ENCODE measurements around the gene ARSA.

The ARSA gene

DNA sequence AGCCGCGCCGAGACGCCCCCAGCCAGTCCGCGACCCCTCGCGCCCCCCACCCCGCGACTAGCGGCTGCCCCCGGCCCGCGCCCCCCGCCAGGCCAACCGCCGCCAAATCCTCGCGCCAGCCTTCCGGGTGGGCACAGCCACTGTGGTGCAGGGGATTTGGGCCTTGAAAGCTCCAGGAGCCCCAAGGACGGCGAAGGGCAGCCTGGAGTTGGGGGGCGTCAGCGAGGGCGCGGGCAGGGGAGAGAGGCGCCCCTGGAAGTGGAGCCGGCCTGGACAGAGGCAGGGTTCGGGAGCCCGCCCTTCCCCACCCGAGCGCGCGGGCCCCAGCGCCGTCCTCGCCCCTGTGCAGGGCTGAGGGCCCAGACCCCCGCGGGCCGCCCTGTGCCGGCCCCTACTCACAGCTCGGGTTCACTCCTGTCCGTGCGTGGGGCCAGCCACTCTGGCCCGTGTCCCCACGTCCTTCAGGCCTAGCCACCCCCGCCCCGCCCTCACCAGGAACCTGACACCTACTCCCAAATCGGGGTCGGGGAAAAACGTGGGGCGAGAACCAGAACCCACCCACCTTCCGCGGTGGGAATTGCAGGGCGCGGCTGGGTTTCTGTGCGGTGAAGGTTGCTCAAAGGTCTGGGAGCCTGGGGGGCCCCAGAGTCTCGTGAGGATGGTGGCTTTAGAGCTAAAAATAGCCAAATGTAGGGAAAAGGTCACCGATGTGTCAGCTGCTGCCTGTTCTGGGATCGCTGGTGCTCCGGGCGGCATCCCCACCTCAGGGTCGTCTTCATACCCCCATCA, 49.8 kb downstream of the ARSA start, which contains the start of gene CPT1B:
Gene CPT1B (minus strand): TSS at position 441 of the 789 bp plus-strand sequence. CDS start 512 bp downstream, outside the sequence.
- peak within 1 kb of the TSS; percentile 29 for H3K9ac ChIP-seq
- no peaks in the 10 kb centered on the region for H3K27me3 ChIP-seq (ENCODE audit: control insufficient read depth, insufficient read depth, low read length)
- H3K9me3 ChIP-seq (ENCODE audit: control insufficient read depth, low read length), result no peaks in the 10 kb centered on the region
- peak within 1 kb of the TSS; percentile 88 for H3K27ac ChIP-seq
- H2AFZ ChIP-seq, result peak within 1 kb of the TSS; percentile 38
- no peaks in the 10 kb centered on the region for H3K79me2 ChIP-seq
- H3K4me2 ChIP-seq (ENCODE audit: low read length), result peak within 1 kb of the TSS; percentile 50
- peak within 1 kb of the TSS; percentile 11 for H3K4me3 ChIP-seq (ENCODE audit: low read depth, low read length)
- no peaks in the 10 kb centered on the region for H3K36me3 ChIP-seq (ENCODE audit: control insufficient read depth, insufficient read depth, low read length)
- TF ChIP-seq, protein P1, sequence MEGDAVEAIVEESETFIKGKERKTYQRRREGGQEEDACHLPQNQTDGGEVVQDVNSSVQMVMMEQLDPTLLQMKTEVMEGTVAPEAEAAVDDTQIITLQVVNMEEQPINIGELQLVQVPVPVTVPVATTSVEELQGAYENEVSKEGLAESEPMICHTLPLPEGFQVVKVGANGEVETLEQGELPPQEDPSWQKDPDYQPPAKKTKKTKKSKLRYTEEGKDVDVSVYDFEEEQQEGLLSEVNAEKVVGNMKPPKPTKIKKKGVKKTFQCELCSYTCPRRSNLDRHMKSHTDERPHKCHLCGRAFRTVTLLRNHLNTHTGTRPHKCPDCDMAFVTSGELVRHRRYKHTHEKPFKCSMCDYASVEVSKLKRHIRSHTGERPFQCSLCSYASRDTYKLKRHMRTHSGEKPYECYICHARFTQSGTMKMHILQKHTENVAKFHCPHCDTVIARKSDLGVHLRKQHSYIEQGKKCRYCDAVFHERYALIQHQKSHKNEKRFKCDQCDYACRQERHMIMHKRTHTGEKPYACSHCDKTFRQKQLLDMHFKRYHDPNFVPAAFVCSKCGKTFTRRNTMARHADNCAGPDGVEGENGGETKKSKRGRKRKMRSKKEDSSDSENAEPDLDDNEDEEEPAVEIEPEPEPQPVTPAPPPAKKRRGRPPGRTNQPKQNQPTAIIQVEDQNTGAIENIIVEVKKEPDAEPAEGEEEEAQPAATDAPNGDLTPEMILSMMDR (IDR thresholded peaks at IDR 0.05), result peak; percentile 8
- no peaks in the 10 kb centered on the region for H3K4me1 ChIP-seq

DNA sequence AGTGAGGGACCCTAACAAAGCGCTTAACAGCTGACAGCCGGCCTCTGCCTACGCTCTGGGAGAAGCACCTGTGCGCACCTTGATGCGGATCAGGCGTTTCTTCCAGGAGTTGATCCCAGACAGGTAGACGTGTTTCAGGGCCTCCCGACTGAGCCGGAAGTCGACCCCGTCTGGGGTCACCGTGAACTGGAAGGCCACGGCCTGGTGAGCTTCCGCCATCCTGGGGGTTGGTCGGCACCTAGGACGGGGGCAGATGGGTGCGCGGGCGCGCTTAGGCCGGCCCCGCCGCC, 50.3 kb downstream of the ARSA start:
- Histone ChIP-seq H3K79me2 (no peaks in the 10 kb centered on the region), H3K4me1 (no peaks in the 10 kb centered on the region), H3K27me3 (ENCODE audit: control insufficient read depth, insufficient read depth, low read length) (no peaks in the 10 kb centered on the region), H3K9ac (no peak overlapping the region), H3K4me2 (ENCODE audit: low read length) (no peak overlapping the region), H3K9me3 (ENCODE audit: control insufficient read depth, low read length) (no peaks in the 10 kb centered on the region), H3K4me3 (ENCODE audit: low read depth, low read length) (no peak overlapping the region), H2AFZ (no peak overlapping the region), H3K36me3 (ENCODE audit: control insufficient read depth, insufficient read depth, low read length) (no peaks in the 10 kb centered on the region), H3K27ac (peak overlapping the region; percentile 88)
- TF ChIP-seq, protein P1 (IDR thresholded peaks at IDR 0.05), result no peak

DNA sequence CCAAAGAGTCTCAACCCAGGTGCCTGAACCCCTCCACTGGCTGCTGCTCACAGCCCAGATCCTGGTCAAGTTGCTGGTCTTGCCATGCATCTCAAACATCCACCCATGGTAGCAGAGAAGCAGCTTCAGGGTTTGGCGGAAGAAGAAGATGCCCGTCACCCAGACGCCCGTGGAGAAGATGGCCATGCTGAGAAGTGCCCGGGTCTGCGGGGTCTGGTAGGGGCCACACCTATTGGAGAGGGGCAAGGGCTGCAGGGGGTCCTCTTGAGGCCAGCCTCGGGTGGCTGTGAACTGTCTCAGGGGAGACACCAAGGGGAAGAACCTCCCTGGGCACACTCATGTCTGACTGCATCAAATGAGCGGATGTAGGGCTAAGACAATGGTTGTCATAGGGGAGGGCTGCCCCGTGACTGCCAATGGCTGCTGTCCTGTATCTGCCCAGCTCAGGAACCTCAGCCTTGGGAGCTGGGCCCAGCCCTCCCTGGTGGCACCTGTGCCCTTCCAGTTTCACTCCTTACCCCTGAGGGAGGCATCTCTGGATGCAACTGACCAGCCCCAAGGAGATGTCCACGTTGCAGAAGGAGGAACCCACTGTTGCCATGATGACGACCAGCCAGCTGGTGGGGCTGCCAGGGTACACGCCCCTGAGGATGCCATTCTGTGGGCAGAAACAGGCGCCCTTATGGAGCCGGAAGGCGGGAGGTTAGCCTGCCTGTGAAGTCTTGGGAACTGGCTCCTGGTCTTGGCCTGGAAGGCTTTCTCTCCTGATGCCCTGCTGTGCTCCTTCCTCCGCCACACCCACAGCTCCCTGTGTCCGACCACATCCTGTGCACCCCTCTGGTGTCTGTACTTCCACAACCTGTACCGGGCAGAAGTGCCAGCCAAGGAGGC, 50.9 kb downstream of the ARSA start:
- H3K36me3 ChIP-seq (ENCODE audit: control insufficient read depth, insufficient read depth, low read length), result no peaks in the 10 kb centered on the region
- TF ChIP-seq, protein P1 (IDR thresholded peaks at IDR 0.05), result no peak
- H3K9ac ChIP-seq, result no peak overlapping the region
- H3K4me1 ChIP-seq, result no peaks in the 10 kb centered on the region
- H2AFZ ChIP-seq, result no peak overlapping the region
- peak overlapping the region; percentile 88 for H3K27ac ChIP-seq
- no peak overlapping the region for H3K4me2 ChIP-seq (ENCODE audit: low read length)
- H3K27me3 ChIP-seq (ENCODE audit: control insufficient read depth, insufficient read depth, low read length), result no peaks in the 10 kb centered on the region
- H3K4me3 ChIP-seq (ENCODE audit: low read depth, low read length), result no peak overlapping the region
- no peaks in the 10 kb centered on the region for H3K9me3 ChIP-seq (ENCODE audit: control insufficient read depth, low read length)
- H3K79me2 ChIP-seq, result no peaks in the 10 kb centered on the region

DNA sequence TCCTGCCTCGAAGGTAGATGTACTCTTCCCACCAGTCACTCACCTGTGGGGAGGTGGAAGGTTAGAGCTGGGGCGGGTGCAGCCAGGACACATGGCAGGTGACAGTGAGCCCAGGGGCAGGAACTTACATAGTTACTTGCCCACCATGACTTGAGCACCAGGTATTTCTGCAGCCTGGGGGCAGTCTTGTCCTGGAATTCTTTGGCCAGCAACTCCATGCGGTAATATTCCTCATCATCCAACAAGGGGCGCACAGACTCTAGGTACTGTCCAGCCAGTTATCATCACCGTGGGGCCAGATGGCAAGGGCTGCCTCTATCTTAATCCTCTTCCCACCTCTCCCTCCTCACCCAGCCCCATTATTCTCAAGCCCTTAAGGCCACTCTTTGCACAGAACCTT, 51.9 kb downstream of the ARSA start:
- Histone ChIP-seq H3K9me3 (ENCODE audit: control insufficient read depth, low read length) (no peaks in the 10 kb centered on the region), H3K36me3 (ENCODE audit: control insufficient read depth, insufficient read depth, low read length) (no peaks in the 10 kb centered on the region), H3K27ac (no peak overlapping the region), H2AFZ (no peak overlapping the region), H3K9ac (no peak overlapping the region), H3K79me2 (no peaks in the 10 kb centered on the region), H3K4me3 (ENCODE audit: low read depth, low read length) (no peak overlapping the region), H3K4me2 (ENCODE audit: low read length) (no peak overlapping the region), H3K4me1 (no peaks in the 10 kb centered on the region), H3K27me3 (ENCODE audit: control insufficient read depth, insufficient read depth, low read length) (no peaks in the 10 kb centered on the region)
- TF ChIP-seq, protein P1 (IDR thresholded peaks at IDR 0.05), result peak; percentile 50

Data from parathyroid adenoma (tissue), 2 donors.